Endothelial cell of umbilical vein (primary cell): Measurements from ENCODE around the gene TMEM135. TPM values are rescaled to one million over a fixed set of nuclear protein-coding genes. Genes with fewer than 3 reads are reported as not detected.

Source experiments
- BruUV-seq: library from RNA; stranded (reverse); fragments of 400-500 nt; replicated peaks from 2 replicates; lab custom pipeline; 2021; lab: Mats Ljungman, UMichigan
- CTCF ChIA-PET: fragments of 300-600, 350-600 bp; sonication (Branson Sonifier 250); formaldehyde crosslinking; loops from one replicate; lab custom pipeline; 2021; ENCODE audit warnings: antibody characterized with exemption, inconsistent platforms; lab: Charles Lee
- POLR2A ChIA-PET: fragments of 300-600, 350-600 bp; sonication (Branson Sonifier 250); formaldehyde crosslinking; loops from one replicate; lab custom pipeline; 2021; ENCODE audit warnings: antibody characterized with exemption, inconsistent platforms; lab: Charles Lee
- DNase-seq: peaks from one replicate; pipeline ENCODE4 v3.0.0-alpha.2; 2011; ENCODE audit warnings: low read depth, low spot score
- FAIRE-seq: peaks from 2 replicates; lab custom pipeline; 2011; peaks lifted over from hg19 to GRCh38; lab: Jason Lieb, UNC
- H2AFZ ChIP-seq: 2 replicates; pipeline ENCODE4 v1.6.0; 2012; ENCODE audit warnings: low read depth, low read length, control low read depth, inconsistent platforms
- H3K27ac ChIP-seq: 2 replicates; pipeline ENCODE4 v1.5.1; 2011; ENCODE audit warnings: low read depth, mild to moderate bottlenecking, control low read depth, low read length, moderate library complexity; ENCODE audit not compliant: insufficient read depth
- H3K27me3 ChIP-seq, 2 experiments: 2 replicates each; pipeline versions ENCODE4 v1.6.0 to v1.6.1; 2011; ENCODE audit warnings: low read length in 2 of 2, mixed read lengths in 1 of 2; ENCODE audit not compliant: control insufficient read depth in 2 of 2, insufficient read depth in 2 of 2
- H3K36me3 ChIP-seq, 2 experiments: 2 replicates in 1 of 2; 3 replicates in 1 of 2; pipeline ENCODE4 v1.5.1; 2011; ENCODE audit warnings: low read length in 2 of 2, mild to moderate bottlenecking in 1 of 2, moderate library complexity in 1 of 2; ENCODE audit not compliant: control insufficient read depth in 2 of 2, insufficient read depth in 2 of 2; ENCODE audit errors: extremely low read depth in 1 of 2
- H3K4me1 ChIP-seq: 3 replicates; pipeline ENCODE4 v1.5.1; 2011; ENCODE audit warnings: mild to moderate bottlenecking, low read length; ENCODE audit not compliant: control insufficient read depth, insufficient read depth; ENCODE audit errors: extremely low read depth
- H3K4me2 ChIP-seq: 2 replicates; pipeline ENCODE4 v1.6.1; 2011; ENCODE audit warnings: low read length, control low read depth, mixed read lengths; ENCODE audit not compliant: insufficient read depth
- H3K4me3 ChIP-seq, 3 experiments: fragments of 200-600 bp in 1 of 3; sonication (generic), shearing (Covaris generic) in 1 of 3; replicated peaks in 1 of 3; 2 replicates each; pipeline ENCODE4 v1.5.1; 2011 to 2016; ENCODE audit warnings: control low read depth in 3 of 3, low read length in 3 of 3, mild to moderate bottlenecking in 2 of 3, inconsistent platforms in 1 of 3, low read depth in 1 of 3, moderate library complexity in 1 of 3; ENCODE audit not compliant: insufficient read depth in 1 of 3
- H3K79me2 ChIP-seq: 2 replicates; pipeline ENCODE4 v1.6.0; 2012; ENCODE audit warnings: low read length, inconsistent platforms; ENCODE audit not compliant: control insufficient read depth, insufficient read depth
- H3K9ac ChIP-seq: replicated peaks from 2 replicates; pipeline ENCODE3; 2011; ENCODE audit warnings: low read length, control low read depth; ENCODE audit not compliant: insufficient read depth; ENCODE audit errors: extremely low read depth
- H3K9me1 ChIP-seq: replicated peaks from 3 replicates; pipeline ENCODE4 v1.6.0; 2011; ENCODE audit warnings: mild to moderate bottlenecking, low read length; ENCODE audit not compliant: control insufficient read depth, insufficient read depth; ENCODE audit errors: extremely low read depth
- H3K9me3 ChIP-seq: replicated peaks from 2 replicates; pipeline ENCODE4 v1.5.1; 2012; ENCODE audit warnings: low read length, inconsistent platforms; ENCODE audit not compliant: control insufficient read depth, insufficient read depth
- H4K20me1 ChIP-seq: replicated peaks from 2 replicates; pipeline ENCODE3; 2011; ENCODE audit warnings: mild to moderate bottlenecking, low read length; ENCODE audit not compliant: control insufficient read depth, insufficient read depth; ENCODE audit errors: extremely low read depth
- EZH2 ChIP-seq: IDR thresholded peaks from 2 replicates; pipeline ENCODE4 v1.6.1; 2012; ENCODE audit warnings: borderline replicate concordance, low read depth, mild to moderate bottlenecking, moderate library complexity, low read length, inconsistent platforms; ENCODE audit not compliant: severe bottlenecking
- FOS ChIP-seq: IDR thresholded peaks from 2 replicates; pipeline ENCODE4 v1.6.1; 2011; ENCODE audit warnings: mild to moderate bottlenecking, low read length, moderate library complexity, borderline replicate concordance; ENCODE audit not compliant: insufficient read depth
- MAX ChIP-seq: IDR thresholded peaks from 2 replicates; pipeline ENCODE4 v1.6.1; 2011; ENCODE audit not compliant: insufficient read depth, insufficient read length
- MYC ChIP-seq: IDR thresholded peaks from one replicate; pipeline ENCODE4 v1.6.1; 2011; ENCODE audit warnings: mild to moderate bottlenecking, low read depth, low read length
- POLR2A ChIP-seq: IDR thresholded peaks from 2 replicates; pipeline ENCODE4 v1.6.1; 2012; ENCODE audit warnings: low read depth, mild to moderate bottlenecking, control low read depth, low read length
- POLR2AphosphoS5 ChIP-seq: IDR thresholded peaks from 2 replicates; pipeline ENCODE4 v1.6.1; 2012; ENCODE audit warnings: low read depth, mild to moderate bottlenecking, control low read depth, low read length, moderate library complexity; ENCODE audit not compliant: insufficient read depth
- dilution Hi-C: fragments of 300-500 bp; cut with MboI; formaldehyde crosslinking; loops from one replicate; pipeline ENCODE4 v1.15.0; 2019; ENCODE audit warnings: low sequenced_read_pairs; ENCODE audit not compliant: extremely low pct_ligation_motif_present
- intact Hi-C: fragments of 100-400 bp; cut with micrococcal nuclease; formaldehyde crosslinking; loops from one replicate; pipeline ENCODE4 v1.10.0; 2022
- polyA plus RNA-seq, 4 experiments: library from polyadenylated mRNA; depleted of rRNA in 3 of 4; stranded (reverse) in 3 of 4; unstranded in 1 of 4; fragments of >200 nt; gene quantifications; 2 replicates each; pipeline versions ENCODE4 v1.2.1 to v1.2.3, GENCODE V29; 2011 to 2012; ENCODE audit warnings: missing spikeins in 1 of 4
- total RNA-seq: library from RNA; stranded (reverse); gene quantifications from 2 replicates; pipeline ENCODE4 v1.2.3, GENCODE V29; 2021

Gene TMEM135
- total and polyA plus RNA-seq, 2 donors (not counting 3 experiments of a cell fraction or from before 2014, with no cell fraction given) = 12.3 to 33.2 TPM

- Histone ChIP-seq H3K4me2 (no peak overlapping the region), H4K20me1 (no peaks in the 10 kb centered on the region), H3K9ac (no peak overlapping the region), H3K9me1 (no peaks in the 10 kb centered on the region), H2AFZ (no peak overlapping the region), H3K27ac (no peak overlapping the region), H3K9me3 (no peaks in the 10 kb centered on the region), H3K4me3 (no peak overlapping the region), H3K36me3 (no peaks in the 10 kb centered on the region), H3K79me2 (no peaks in the 10 kb centered on the region), H3K27me3 (no peaks in the 10 kb centered on the region), H3K4me1 (no peaks in the 10 kb centered on the region)
- DNase-seq (no peak), FAIRE-seq (no peak)
- BruUV-seq = no TSS peak
- ChIA-PET POLR2A (no interaction called here), CTCF (interaction anchor here (1.2 kb wide), 1 partner anchor 66 kb away, joined by 4 read pairs; no protein-coding TSS in a partner anchor)
- dilution Hi-C loops = no loop called here
- intact Hi-C loops = no loop called here
- no peak for TF ChIP-seq POLR2AphosphoS5
- no peak for TF ChIP-seq FOS
- no peak for TF ChIP-seq MAX
- no peak for TF ChIP-seq MYC
- TF ChIP-seq POLR2A = no peak
Observed at GRCh38 chr11:87215236-87215635, 177.5 kb downstream of the TMEM135 start.

GRCh38 chr11:87219266-87219665 is 181.5 kb downstream of the TMEM135 start:
- no peaks in the 10 kb centered on the region for H3K9me3 ChIP-seq
- H2AFZ ChIP-seq = no peak overlapping the region
- CTCF ChIA-PET = no interaction called here
- H3K9ac ChIP-seq = no peak overlapping the region
- no peaks in the 10 kb centered on the region for H3K9me1 ChIP-seq
- DNase-seq (no peak), FAIRE-seq (no peak)
- BruUV-seq = no TSS peak
- H3K79me2 ChIP-seq = no peaks in the 10 kb centered on the region
- H3K4me3 ChIP-seq = no peak overlapping the region
- intact Hi-C loops = no loop called here
- no peak for TF ChIP-seq POLR2AphosphoS5
- TF ChIP-seq FOS = no peak
- no peak for TF ChIP-seq EZH2
- no peak for TF ChIP-seq MYC
- H3K4me2 ChIP-seq = no peak overlapping the region
- H3K36me3 ChIP-seq = no peaks in the 10 kb centered on the region
- H3K27ac ChIP-seq = no peak overlapping the region
- H4K20me1 ChIP-seq = no peaks in the 10 kb centered on the region
- dilution Hi-C loops = no loop called here
- H3K4me1 ChIP-seq = no peaks in the 10 kb centered on the region
- no peaks in the 10 kb centered on the region for H3K27me3 ChIP-seq
- POLR2A ChIA-PET = no interaction called here
